Renal pelvis (tissue), 4 donors: ENCODE data around the gene ZNF385D. TPM values are rescaled to one million over a fixed set of nuclear protein-coding genes. Genes with fewer than 3 reads are reported as not detected.

Experiments
- DNase-seq: peaks from one replicate; pipeline ENCODE4 v3.0.0-alpha.2; 2013
- polyA plus RNA-seq, 3 donors: library from polyadenylated mRNA; unstranded; fragments of 120-200 nt; gene quantifications; one replicate each; pipeline ENCODE4 v1.2.1, GENCODE V29; 2013; ENCODE audit not compliant: insufficient read length in 3 of 3

ZNF385D gene
- polyA plus RNA-seq, 3 donors: 9.5 to 15.9 (median 12.7) TPM

- DNase-seq: no peak
Observed at GRCh38 chr3:21449738-21450137, 301.3 kb downstream of the ZNF385D start.

DNA sequence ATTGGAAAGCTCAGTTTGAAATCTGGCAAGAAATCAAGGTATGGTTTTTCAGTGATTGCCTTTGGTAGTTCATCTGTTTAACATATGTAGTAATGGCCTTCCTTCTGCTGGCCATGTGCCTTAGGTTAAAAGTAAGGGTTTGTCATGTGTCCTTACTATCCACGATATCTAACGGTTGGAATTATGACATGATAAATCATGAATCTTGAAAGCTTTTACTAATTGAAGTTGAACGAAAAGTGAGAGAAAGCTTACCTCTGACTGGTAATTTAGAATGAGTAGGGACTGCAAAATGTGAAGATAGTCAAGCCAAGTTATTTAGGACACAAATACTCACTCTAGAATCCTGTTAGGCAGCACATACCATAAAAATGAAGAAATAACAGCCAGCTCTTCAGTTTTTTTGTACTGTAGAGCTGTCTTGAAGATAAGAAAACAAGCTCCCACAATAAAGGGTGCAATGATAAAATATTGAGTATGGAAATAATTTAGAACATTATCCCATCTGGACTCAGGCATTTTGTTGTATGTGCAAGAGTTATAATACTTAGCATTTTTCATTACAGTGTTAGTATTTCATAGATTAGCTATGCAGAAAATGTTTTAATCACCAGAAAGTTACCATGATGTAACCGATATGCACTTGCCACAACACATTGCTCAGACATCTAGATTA lies 303.4 kb downstream of the ZNF385D start:
- DNase-seq: no peak

DNA sequence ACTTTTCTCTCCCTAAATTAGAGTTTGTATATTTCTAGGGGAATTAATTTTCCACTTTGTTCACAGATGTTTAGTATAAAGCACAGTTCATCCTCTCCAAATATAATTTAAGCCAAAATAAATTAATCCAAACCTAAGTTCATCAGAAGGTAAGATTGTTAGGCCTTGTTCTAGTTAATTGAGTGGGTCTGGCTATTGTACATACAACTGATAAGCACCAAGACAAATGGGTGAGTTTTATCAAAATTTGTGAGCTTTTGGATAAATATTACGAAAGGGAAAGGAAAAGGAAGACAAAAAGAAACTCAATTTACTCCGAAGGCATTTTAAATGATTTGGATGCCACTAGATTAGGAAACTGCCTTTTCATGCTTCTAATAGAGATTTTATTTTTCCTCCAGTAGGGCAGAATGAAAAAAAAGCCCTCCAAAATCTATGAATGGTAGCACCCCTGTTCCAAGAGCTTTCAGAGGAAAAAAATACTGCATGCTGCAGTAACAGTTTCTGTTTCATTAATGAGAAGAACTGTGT lies 304.0 kb downstream of the ZNF385D start:
- DNase-seq: no peak

- DNase-seq: no peak
Observed at GRCh38 chr3:21446027-21446426, 305.0 kb downstream of the ZNF385D start.

DNA sequence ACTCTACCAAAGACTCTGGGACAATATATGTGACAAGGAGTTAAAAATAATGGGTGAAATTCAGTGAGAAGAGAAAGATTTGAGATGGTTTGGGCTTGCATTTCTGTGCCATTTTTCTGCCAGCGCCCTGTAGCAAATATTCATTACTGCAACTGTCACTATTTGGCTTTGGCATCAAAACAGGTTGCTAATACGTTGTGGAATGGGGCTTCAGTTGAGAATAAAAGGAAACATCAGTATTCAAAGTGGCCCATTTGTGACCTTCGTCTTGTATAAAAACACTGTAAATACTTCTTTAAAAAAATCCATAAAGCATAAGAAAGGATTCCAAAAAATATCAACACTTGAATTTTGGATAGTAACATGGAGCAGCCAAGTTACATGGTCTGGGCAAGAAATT lies 309.2 kb downstream of the ZNF385D start:
- DNase-seq: no peak

GRCh38 chr3:21436835-21437234 lies 314.2 kb downstream of the ZNF385D start:
- DNase-seq: no peak

- DNase-seq: peak; percentile 38
Observed at GRCh38 chr3:21435871-21436270, 315.1 kb downstream of the ZNF385D start.

GRCh38 chr3:21434310-21434709 lies 316.7 kb downstream of the ZNF385D start:
- DNase-seq: no peak

DNA sequence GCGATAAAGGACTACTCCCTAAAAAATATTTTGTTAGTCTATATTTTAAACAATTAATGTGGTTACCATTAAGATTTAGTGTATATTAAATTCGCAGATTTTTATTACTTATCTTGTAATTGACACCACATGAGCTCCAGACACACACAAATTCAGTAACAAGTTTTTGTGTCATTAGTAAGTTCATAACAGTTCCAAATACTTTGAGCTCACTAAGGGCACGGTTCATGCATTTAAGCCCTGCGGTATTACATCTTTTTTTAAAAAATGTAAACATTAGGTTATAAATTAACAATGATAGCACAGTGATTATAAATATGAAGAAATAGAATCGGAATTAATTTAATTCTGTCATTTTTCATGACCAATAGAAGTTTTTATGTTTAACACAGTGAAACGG lies 317.3 kb downstream of the ZNF385D start:
- no peak for DNase-seq

GRCh38 chr3:21426920-21427319 lies 324.1 kb downstream of the ZNF385D start:
- no peak for DNase-seq

DNA sequence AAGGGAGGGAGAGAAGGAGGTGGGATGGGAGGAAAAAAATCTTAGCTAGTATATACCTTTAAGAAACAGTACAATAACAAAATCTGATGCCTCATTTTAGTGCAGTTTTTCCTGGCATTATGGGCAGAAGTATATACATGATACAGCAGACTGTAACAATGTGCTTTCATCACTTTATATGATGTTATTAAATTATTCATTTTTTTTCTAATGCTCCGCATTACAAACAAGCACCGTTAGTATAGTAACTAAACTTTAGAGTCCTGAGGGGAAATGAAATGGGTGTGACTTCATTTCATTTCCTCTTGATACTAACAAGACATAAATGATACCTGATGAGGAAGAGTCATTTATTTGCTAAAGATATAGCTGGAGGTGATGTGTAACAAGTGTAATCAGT lies 325.3 kb downstream of the ZNF385D start:
- no peak for DNase-seq

GRCh38 chr3:21421096-21421495 lies 329.9 kb downstream of the ZNF385D start:
- DNase-seq: no peak

DNA sequence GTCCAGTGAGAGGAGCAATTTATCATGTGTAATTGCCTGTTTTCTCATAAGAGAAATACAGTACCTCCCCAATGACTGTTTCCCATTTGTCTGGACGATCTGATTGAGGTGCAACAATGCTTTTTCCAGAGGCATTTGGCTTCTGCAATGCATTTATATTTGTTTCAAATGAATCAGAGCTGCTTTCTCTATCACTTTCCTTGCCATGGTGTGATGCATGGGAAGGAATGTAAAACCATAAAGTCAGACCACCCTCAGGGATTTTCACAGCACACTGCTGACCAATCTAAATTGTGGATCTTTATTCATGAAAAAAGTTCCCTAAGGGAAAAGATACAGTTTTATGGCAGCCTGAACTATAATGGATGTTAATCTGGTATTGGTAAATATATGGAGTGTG lies 333.0 kb downstream of the ZNF385D start:
- DNase-seq: no peak

DNA sequence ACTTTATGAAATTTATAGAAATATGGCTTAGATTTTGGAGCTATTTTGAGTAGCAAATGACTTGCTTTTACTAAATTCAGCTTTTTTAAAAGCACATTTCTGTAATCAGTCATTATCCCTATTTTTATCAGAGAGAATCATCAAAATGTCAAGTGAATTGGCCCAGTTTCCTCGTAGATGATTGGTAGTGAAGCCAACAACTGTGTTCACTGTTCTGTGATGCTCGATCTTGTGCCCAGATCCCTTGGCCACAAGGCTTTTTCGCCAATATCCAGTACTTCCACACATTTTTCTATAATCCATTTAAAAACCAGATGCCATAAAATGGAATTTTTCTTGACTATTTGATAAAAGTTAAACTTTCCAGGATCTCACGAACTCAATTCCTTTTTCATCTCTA lies 336.5 kb downstream of the ZNF385D start:
- DNase-seq: no peak

- DNase-seq: no peak
Observed at GRCh38 chr3:21411058-21411457, 340.0 kb downstream of the ZNF385D start.

DNA sequence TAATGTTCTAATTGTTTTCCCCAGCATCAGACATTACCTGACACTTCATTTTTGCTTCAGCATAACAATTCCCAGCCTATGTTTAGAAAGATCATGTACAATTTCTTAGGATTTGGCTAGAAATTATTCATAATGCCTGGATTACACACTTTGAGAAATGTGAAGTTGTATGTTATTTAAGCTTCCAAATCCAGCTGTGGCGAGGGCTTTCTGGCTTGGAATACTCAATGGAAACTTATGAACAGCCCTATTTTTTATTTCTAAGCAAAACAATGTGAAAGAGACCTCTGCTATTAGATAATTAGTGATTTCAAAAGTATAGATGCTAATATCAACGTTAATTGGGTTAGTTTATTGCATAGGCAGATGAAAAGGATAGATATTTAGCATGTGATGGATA lies 341.6 kb downstream of the ZNF385D start:
- DNase-seq: no peak

GRCh38 chr3:21407743-21408142 lies 343.3 kb downstream of the ZNF385D start:
- DNase-seq: no peak

- DNase-seq: no peak
Observed at GRCh38 chr3:21405671-21406667, 345.0 kb downstream of the ZNF385D start.

DNA sequence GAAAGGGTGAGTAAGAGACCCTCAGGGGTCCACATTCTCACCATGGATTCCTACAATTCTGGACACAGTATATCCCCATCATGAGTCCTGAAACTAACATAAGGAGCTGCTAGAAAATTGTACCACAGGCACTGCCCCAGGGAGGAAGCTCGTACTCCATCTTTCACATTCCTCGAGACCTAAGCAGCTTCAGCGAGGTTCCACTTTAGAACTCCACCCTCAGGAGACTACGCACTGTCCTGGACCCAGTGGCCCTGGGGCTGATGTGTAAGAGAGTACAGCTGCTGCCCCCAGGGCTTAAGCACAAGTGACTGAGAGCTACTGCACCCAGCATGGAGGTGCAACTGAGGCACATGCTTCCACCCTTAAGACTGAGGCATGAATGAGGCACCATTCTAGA lies 352.5 kb downstream of the ZNF385D start:
- no peak for DNase-seq

DNA sequence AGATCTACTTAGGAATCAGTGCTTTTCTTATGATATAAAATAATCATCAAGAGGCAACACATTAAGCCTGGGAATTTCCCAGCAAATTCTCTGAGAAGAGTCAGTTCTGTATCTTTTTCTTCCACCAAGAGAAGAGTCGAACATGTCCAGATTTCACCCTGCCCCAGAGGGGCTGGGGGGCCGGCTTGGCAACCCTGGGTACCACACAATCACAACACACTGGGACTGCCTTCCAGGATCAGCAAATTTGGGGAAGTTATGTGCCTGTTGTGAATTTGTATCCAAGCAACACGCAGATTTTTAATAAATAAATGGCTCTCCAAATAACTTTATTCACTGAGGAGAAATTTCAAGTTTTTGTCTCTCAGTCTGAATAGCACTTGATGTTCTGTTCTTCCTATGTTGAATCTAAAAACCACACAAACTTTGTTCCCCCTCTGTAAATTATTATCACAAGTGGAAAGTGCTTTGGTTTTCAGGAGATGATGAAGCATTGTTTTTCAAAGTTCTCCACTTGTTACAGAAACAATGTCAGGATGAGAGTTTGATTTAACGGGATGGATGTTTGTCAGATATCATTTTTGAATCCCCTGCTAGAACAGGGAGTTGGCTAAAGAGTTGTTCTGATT lies 357.2 kb downstream of the ZNF385D start:
- DNase-seq: no peak

- no peak for DNase-seq
Observed at GRCh38 chr3:21392526-21392925, 358.5 kb downstream of the ZNF385D start.

DNA sequence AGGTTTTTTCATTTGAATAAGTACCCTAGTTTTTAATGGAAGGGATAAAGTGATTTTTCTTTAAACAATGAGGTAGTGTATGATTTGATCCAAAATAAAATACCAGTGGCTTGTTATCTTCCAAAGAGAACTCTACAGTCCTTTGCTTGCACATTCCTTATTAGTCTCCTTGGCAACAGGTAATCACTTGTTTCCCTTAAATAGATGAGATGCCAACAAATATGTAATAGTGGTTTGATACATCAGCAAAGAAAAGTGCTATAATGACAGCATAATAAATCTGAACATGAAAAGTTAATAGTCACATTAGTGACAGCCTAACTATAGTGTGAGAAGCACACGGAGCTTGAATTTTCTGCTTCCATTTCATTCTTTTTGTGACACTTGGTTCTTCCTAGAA lies 360.2 kb downstream of the ZNF385D start:
- no peak for DNase-seq
